Measurements from ENCODE around the gene DNAJB8.

Gene DNAJB8

GRCh38 chr3:128431803-128432300, 34.8 kb downstream of the DNAJB8 start:
- no peak overlapping the region for H3K4me3 ChIP-seq (ENCODE audit: low read depth, low read length)
- TF ChIP-seq CTCF (IDR thresholded peaks at IDR 0.05; ENCODE audit: low read depth, low read length), result no peak
- DNase-seq (ENCODE audit: low read depth, low spot score), result no peak
- in situ Hi-C loops (cut with HindIII; ENCODE audit: low sequenced_read_pairs), result no loop called here

GRCh38 chr3:128430731-128431130, 36.0 kb downstream of the DNAJB8 start:
- DNase-seq (ENCODE audit: low read depth, low spot score), result no peak
- H3K4me3 ChIP-seq (ENCODE audit: low read depth, low read length), result no peak overlapping the region
- in situ Hi-C loops (cut with HindIII; ENCODE audit: low sequenced_read_pairs), result no loop called here
- no peak for TF ChIP-seq CTCF (IDR thresholded peaks at IDR 0.05; ENCODE audit: low read depth, low read length)

- no peak for DNase-seq (ENCODE audit: low read depth, low spot score)
- in situ Hi-C loops (cut with HindIII; ENCODE audit: low sequenced_read_pairs), result no loop called here
- TF ChIP-seq CTCF (IDR thresholded peaks at IDR 0.05; ENCODE audit: low read depth, low read length), result no peak
- no peak overlapping the region for H3K4me3 ChIP-seq (ENCODE audit: low read depth, low read length)
Measured at GRCh38 chr3:128430301-128430700, 36.4 kb downstream of the DNAJB8 start.

GRCh38 chr3:128429751-128430150, 36.9 kb downstream of the DNAJB8 start:
- no peak overlapping the region for H3K4me3 ChIP-seq (ENCODE audit: low read depth, low read length)
- DNase-seq (ENCODE audit: low read depth, low spot score), result no peak
- in situ Hi-C loops (cut with HindIII; ENCODE audit: low sequenced_read_pairs), result no loop called here
- no peak for TF ChIP-seq CTCF (IDR thresholded peaks at IDR 0.05; ENCODE audit: low read depth, low read length)

DNA sequence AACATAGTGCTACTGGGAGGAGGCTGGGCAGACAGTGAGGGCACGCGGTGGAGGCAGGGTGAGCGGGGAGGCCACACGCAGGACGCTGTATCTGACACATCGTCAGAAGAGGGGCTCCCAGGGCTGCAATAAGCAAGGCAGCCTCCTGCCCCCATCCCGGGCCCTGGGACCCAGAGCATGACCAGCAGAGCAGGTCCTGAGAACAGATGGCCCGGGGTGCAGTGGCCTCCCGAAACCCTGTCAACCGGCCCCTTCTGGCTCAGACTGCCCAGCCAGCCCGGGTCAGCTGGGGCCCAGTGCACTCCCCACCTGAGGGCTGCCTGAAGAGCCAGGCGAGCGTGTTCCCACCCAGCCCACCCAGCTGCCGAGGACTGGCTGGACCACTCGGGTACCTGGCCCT, 37.4 kb downstream of the DNAJB8 start:
- no peak for TF ChIP-seq CTCF (IDR thresholded peaks at IDR 0.05; ENCODE audit: low read depth, low read length)
- H3K4me3 ChIP-seq (ENCODE audit: low read depth, low read length), result no peak overlapping the region
- in situ Hi-C loops (cut with HindIII; ENCODE audit: low sequenced_read_pairs), result no loop called here
- DNase-seq (ENCODE audit: low read depth, low spot score), result no peak

- no peak for TF ChIP-seq CTCF (IDR thresholded peaks at IDR 0.05; ENCODE audit: low read depth, low read length)
- no peak overlapping the region for H3K4me3 ChIP-seq (ENCODE audit: low read depth, low read length)
- in situ Hi-C loops (cut with HindIII; ENCODE audit: low sequenced_read_pairs), result no loop called here
- no peak for DNase-seq (ENCODE audit: low read depth, low spot score)
Measured at GRCh38 chr3:128427872-128428822, 38.5 kb downstream of the DNAJB8 start.
